GM12878 (cell line): ENCODE measurements around the gene CLNK. TPM values are rescaled to one million over a fixed set of nuclear protein-coding genes. Genes with fewer than 3 reads are reported as not detected.

ENCODE experiments used
- ATAC-seq: fragments of 200-7000 bp; cut with Tn5 transposase; 3 replicates; pipeline ENCODE4 v1.9.1; 2020; ENCODE audit warnings: mild to moderate bottlenecking, moderate library complexity
- BruUV-seq: library from RNA; stranded (reverse); fragments of 400-500 nt; replicated peaks from 2 replicates; lab custom pipeline; 2021; lab: Mats Ljungman, UMichigan
- CTCF ChIA-PET: fragments of 300-600 bp; sonication (Branson Sonifier 250); formaldehyde crosslinking; extraction: SDS; loops from one replicate; lab custom pipeline; 2021; ENCODE audit warnings: inconsistent platforms; lab: Yijun Ruan, JAX
- POLR2A ChIA-PET: fragments of 350-600 bp; formaldehyde crosslinking; extraction: SDS; loops from one replicate; lab custom pipeline; 2021; ENCODE audit warnings: inconsistent platforms; lab: Charles Lee
- RAD21 ChIA-PET: fragments of 300-600 bp; sonication (Branson Sonifier 250); formaldehyde crosslinking; loops from one replicate; lab custom pipeline; 2023; ENCODE audit warnings: antibody characterized with exemption; ENCODE audit not compliant: unreplicated experiment; lab: Charles Lee
- SMC1A ChIA-PET: fragments of 300-600 bp; sonication (Branson Sonifier 250); formaldehyde crosslinking; loops from one replicate; lab custom pipeline; 2023; ENCODE audit not compliant: unreplicated experiment, uncharacterized antibody; lab: Charles Lee
- DNase-seq: peaks from one replicate; pipeline ENCODE4 v3.0.0-alpha.2; 2011; ENCODE audit warnings: low read depth, low spot score
- FAIRE-seq: peaks from 3 replicates; lab custom pipeline; 2011; peaks lifted over from hg19 to GRCh38; lab: Jason Lieb, UNC
- H2AFZ ChIP-seq: 2 replicates; pipeline ENCODE4 v1.6.0; 2011; ENCODE audit warnings: low read depth, low read length, control low read depth; ENCODE audit not compliant: control insufficient read depth
- H3K27ac ChIP-seq: 2 replicates; pipeline ENCODE4 v1.5.1; 2011; ENCODE audit warnings: control low read depth; ENCODE audit not compliant: control insufficient read depth, insufficient read depth
- H3K27me3 ChIP-seq, 2 experiments: replicated peaks in 1 of 2; 2 replicates each; pipeline versions ENCODE4 v1.6.0 to v1.6.1; 2011; ENCODE audit warnings: low read length in 1 of 2; ENCODE audit not compliant: control insufficient read depth in 2 of 2, insufficient read depth in 2 of 2
- H3K36me3 ChIP-seq, 2 experiments: 2 replicates each; pipeline ENCODE4 v1.5.1; 2011; ENCODE audit warnings: low read length in 1 of 2; ENCODE audit not compliant: control insufficient read depth in 2 of 2, insufficient read depth in 2 of 2
- H3K4me1 ChIP-seq: 2 replicates; pipeline ENCODE4 v1.6.1; 2011; ENCODE audit warnings: mild to moderate bottlenecking, low read length, moderate library complexity, mixed read lengths; ENCODE audit not compliant: control insufficient read depth, insufficient read depth
- H3K4me2 ChIP-seq: 2 replicates; pipeline ENCODE4 v1.6.0; 2011; ENCODE audit warnings: control low read depth; ENCODE audit not compliant: control insufficient read depth, insufficient read depth
- H3K4me3 ChIP-seq: fragments of 200-600 bp; sonication (generic); 2 replicates; pipeline ENCODE4 v1.5.1; 2016
- H3K79me2 ChIP-seq: 2 replicates; pipeline ENCODE4 v1.6.0; 2011; ENCODE audit warnings: low read length; ENCODE audit not compliant: control insufficient read depth, insufficient read depth
- H3K9ac ChIP-seq: 2 replicates; pipeline ENCODE4 v1.8.0; 2011; ENCODE audit warnings: low read length, control low read depth, mixed read lengths; ENCODE audit not compliant: control insufficient read depth, insufficient read depth
- H3K9me3 ChIP-seq: replicated peaks from 3 replicates; pipeline ENCODE4 v1.5.1; 2011; ENCODE audit warnings: mild to moderate bottlenecking, low read length; ENCODE audit not compliant: control insufficient read depth, insufficient read depth
- H4K20me1 ChIP-seq: 2 replicates; pipeline ENCODE4 v1.6.0; 2011; ENCODE audit not compliant: control insufficient read depth, insufficient read depth
- CREM ChIP-seq: IDR thresholded peaks from 2 replicates; pipeline ENCODE4 v1.6.1; 2014; ENCODE audit warnings: antibody characterized with exemption, low read depth
- RAD51 ChIP-seq: fragments of 450-650 bp; IDR thresholded peaks from 2 replicates; pipeline ENCODE4 v1.6.1; 2016; ENCODE audit warnings: moderate library complexity, mild to moderate bottlenecking, inconsistent platforms
- TCF3 ChIP-seq: IDR thresholded peaks from 2 replicates; pipeline ENCODE4 v1.6.1; 2012; ENCODE audit warnings: low read depth, mild to moderate bottlenecking, low read length, borderline replicate concordance; ENCODE audit not compliant: insufficient read depth
- WGBS: methylation state at CpG from one replicate; pipeline ENCODE4 v1.1.6; 2016; ENCODE audit warnings: low lambda C conversion rate; ENCODE audit not compliant: insufficient replicate concordance, insufficient coverage; ENCODE audit errors: missing lambda C conversion rate; 5-methylcytosine and 5-hydroxymethylcytosine counted together
- in situ Hi-C: fragments of 300-500 bp; cut with MboI; formaldehyde crosslinking; loops from 9 replicates; pipeline ENCODE4 v1.14.3; 2018; ENCODE audit warnings: mixed read lengths
- intact Hi-C: fragments of 100-400 bp; cut with micrococcal nuclease; formaldehyde crosslinking; loops from one replicate; pipeline ENCODE4 v1.14.2; 2022; ENCODE audit not compliant: unreplicated experiment
- polyA plus RNA-seq, 11 experiments: library from polyadenylated mRNA; depleted of rRNA in 4 of 11; unstranded in 6 of 11; stranded (reverse) in 5 of 11; fragments of >200 nt; fragmentation: Nextera tagmentation in 4 of 11; fragmentation: Illumina TruSeq in 1 of 11; extraction: Ambion mirVana in 4 of 11; extraction: Trizol in 1 of 11; gene quantifications; 1 replicate in 1 of 11; 2 replicates in 10 of 11; pipeline versions ENCODE4 v1.2.1 to v1.2.3, GENCODE V29; 2011 to 2016; ENCODE audit warnings: inconsistent platforms in 2 of 11, missing spikeins in 2 of 11, low read depth in 1 of 11
- total RNA-seq, 4 experiments: library from RNA; depleted of rRNA in 3 of 4; stranded (reverse); fragments of >200 nt in 3 of 4; fragmentation: Illumina TruSeq in 1 of 4; extraction: Trizol in 1 of 4; gene quantifications; 2 replicates each; pipeline versions ENCODE4 v1.2.1 to v1.2.3, GENCODE V29; 2013 to 2021
- TF ChIP-seq, protein P1 (sequence below): fragments of 450-650 bp; IDR thresholded peaks from 2 replicates; pipeline ENCODE4 v1.6.1; 2018; ENCODE audit warnings: mild to moderate bottlenecking, low read depth, moderate library complexity; ENCODE audit not compliant: partially characterized antibody
- TF ChIP-seq, protein P2 (sequence below): fragments of 450-650 bp; IDR thresholded peaks from 2 replicates; pipeline ENCODE4 v1.6.1; 2017; ENCODE audit warnings: antibody characterized with exemption, mild to moderate bottlenecking, moderate library complexity

The CLNK gene
- total and polyA plus RNA-seq, 10 of the 15 experiments (the other 5 are each of a cell fraction or from before 2014, with no cell fraction given), result 2.1 to 14.3 (median 2.7) TPM

GRCh38 chr4:10629394-10629793 is 55.2 kb downstream of the CLNK start (continued):
- TF ChIP-seq, protein P1, sequence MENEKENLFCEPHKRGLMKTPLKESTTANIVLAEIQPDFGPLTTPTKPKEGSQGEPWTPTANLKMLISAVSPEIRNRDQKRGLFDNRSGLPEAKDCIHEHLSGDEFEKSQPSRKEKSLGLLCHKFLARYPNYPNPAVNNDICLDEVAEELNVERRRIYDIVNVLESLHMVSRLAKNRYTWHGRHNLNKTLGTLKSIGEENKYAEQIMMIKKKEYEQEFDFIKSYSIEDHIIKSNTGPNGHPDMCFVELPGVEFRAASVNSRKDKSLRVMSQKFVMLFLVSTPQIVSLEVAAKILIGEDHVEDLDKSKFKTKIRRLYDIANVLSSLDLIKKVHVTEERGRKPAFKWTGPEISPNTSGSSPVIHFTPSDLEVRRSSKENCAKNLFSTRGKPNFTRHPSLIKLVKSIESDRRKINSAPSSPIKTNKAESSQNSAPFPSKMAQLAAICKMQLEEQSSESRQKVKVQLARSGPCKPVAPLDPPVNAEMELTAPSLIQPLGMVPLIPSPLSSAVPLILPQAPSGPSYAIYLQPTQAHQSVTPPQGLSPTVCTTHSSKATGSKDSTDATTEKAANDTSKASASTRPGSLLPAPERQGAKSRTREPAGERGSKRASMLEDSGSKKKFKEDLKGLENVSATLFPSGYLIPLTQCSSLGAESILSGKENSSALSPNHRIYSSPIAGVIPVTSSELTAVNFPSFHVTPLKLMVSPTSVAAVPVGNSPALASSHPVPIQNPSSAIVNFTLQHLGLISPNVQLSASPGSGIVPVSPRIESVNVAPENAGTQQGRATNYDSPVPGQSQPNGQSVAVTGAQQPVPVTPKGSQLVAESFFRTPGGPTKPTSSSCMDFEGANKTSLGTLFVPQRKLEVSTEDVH, result no peak
- no peak for TF ChIP-seq TCF3
- peak; percentile 48; the same call in 1 of the 2 replicates for TF ChIP-seq CREM
- TF ChIP-seq, protein P2, sequence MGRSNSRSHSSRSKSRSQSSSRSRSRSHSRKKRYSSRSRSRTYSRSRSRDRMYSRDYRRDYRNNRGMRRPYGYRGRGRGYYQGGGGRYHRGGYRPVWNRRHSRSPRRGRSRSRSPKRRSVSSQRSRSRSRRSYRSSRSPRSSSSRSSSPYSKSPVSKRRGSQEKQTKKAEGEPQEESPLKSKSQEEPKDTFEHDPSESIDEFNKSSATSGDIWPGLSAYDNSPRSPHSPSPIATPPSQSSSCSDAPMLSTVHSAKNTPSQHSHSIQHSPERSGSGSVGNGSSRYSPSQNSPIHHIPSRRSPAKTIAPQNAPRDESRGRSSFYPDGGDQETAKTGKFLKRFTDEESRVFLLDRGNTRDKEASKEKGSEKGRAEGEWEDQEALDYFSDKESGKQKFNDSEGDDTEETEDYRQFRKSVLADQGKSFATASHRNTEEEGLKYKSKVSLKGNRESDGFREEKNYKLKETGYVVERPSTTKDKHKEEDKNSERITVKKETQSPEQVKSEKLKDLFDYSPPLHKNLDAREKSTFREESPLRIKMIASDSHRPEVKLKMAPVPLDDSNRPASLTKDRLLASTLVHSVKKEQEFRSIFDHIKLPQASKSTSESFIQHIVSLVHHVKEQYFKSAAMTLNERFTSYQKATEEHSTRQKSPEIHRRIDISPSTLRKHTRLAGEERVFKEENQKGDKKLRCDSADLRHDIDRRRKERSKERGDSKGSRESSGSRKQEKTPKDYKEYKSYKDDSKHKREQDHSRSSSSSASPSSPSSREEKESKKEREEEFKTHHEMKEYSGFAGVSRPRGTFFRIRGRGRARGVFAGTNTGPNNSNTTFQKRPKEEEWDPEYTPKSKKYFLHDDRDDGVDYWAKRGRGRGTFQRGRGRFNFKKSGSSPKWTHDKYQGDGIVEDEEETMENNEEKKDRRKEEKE, result no peak
- TF ChIP-seq, all 136 proteins: peak for 21

GRCh38 chr4:10625131-10625530 is 59.4 kb downstream of the CLNK start:
- no peak overlapping the region for H3K9ac ChIP-seq
- WGBS, result 58% methylated on average over 5 of the region's 5 CpGs
- TF ChIP-seq RAD51, result no peak
- no peak overlapping the region for H2AFZ ChIP-seq
- no peak overlapping the region for H3K4me3 ChIP-seq
- H3K27me3 ChIP-seq, result no peaks in the 10 kb centered on the region
- FAIRE-seq (no peak), ATAC-seq (no peak), DNase-seq (no peak)
- peaks cover 0 to 3% of the 10 kb centered on the region in 2 experiments; a peak in 2 of 4 replicates for H3K36me3 ChIP-seq
- intact Hi-C loops, result loop anchor here (5.0 to 10.0 kb wide), 2 partner anchors 57 to 180 kb away; partner anchors contain the start of gene CLNK
- BruUV-seq, result no TSS peak
- ChIA-PET POLR2A (no interaction called here), RAD21 (interaction anchor here (0.7 to 2.7 kb wide), 3 partner anchors 58 to 278 kb away, joined by 4 to 6 read pairs (median 5); no protein-coding TSS in a partner anchor), SMC1A (interaction anchor here (0.9 to 1.7 kb wide), 7 partner anchors 19 to 263 kb away, joined by 3 to 5 read pairs (median 4); no protein-coding TSS in a partner anchor), CTCF (interaction anchor here (0.7 to 1.5 kb wide), 3 partner anchors 50 to 799 kb away, joined by 3 to 4 read pairs (median 3); no protein-coding TSS in a partner anchor)
- no peaks in the 10 kb centered on the region for H3K9me3 ChIP-seq
- in situ Hi-C loops, result no loop called here
- no peaks in the 10 kb centered on the region for H3K79me2 ChIP-seq
- no peak overlapping the region for H3K4me2 ChIP-seq
- H3K4me1 ChIP-seq, result peaks cover 4% of the 10 kb centered on the region; the same call in 1 of the 2 replicates
- no peak overlapping the region for H3K27ac ChIP-seq
- no peaks in the 10 kb centered on the region for H4K20me1 ChIP-seq
